ENCODE data around the gene MXD3.

GRCh38 chr5:177309351-177310191 is 2.1 kb downstream of the MXD3 start:
- no peak for TF ChIP-seq POLR2A (IDR thresholded peaks at IDR 0.05; ENCODE audit: low read length)
- no peak for TF ChIP-seq GATA1 (IDR thresholded peaks at IDR 0.05; ENCODE audit: low read depth, low read length)
